WI38 (cell line): ENCODE measurements around the gene ARHGAP24.

ENCODE experiments used
- H3K4me3 ChIP-seq: 2 replicates; pipeline ENCODE4 v1.5.1; 2011; ENCODE audit warnings: low read depth, mild to moderate bottlenecking, control low read depth, low read length
- CTCF ChIP-seq: IDR thresholded peaks from 2 replicates; pipeline ENCODE4 v1.5.1; 2012; ENCODE audit warnings: low read depth, mild to moderate bottlenecking, control low read depth, low read length

The ARHGAP24 gene

GRCh38 chr4:85603437-85604336, 128.7 kb downstream of the ARHGAP24 start:
- H3K4me3 ChIP-seq: no peak overlapping the region
- TF ChIP-seq CTCF: no peak

- TF ChIP-seq CTCF: no peak
- H3K4me3 ChIP-seq: no peak overlapping the region
Observed at GRCh38 chr4:85606505-85606904, 131.6 kb downstream of the ARHGAP24 start.

- no peak overlapping the region for H3K4me3 ChIP-seq
- TF ChIP-seq CTCF: no peak
Observed at GRCh38 chr4:85607624-85608023, 132.7 kb downstream of the ARHGAP24 start.

- no peak for TF ChIP-seq CTCF
- H3K4me3 ChIP-seq: no peak overlapping the region
Observed at GRCh38 chr4:85610450-85610849, 135.5 kb downstream of the ARHGAP24 start.

GRCh38 chr4:85611661-85612060, 136.7 kb downstream of the ARHGAP24 start:
- TF ChIP-seq CTCF: no peak

GRCh38 chr4:85613901-85614300, 139.0 kb downstream of the ARHGAP24 start:
- TF ChIP-seq CTCF: no peak
- H3K4me3 ChIP-seq: no peak overlapping the region

More at GRCh38 chr4:85611661-85612060, 136.7 kb downstream of the ARHGAP24 start:
- H3K4me3 ChIP-seq: no peak overlapping the region

GRCh38 chr4:85615952-85616351, 141.0 kb downstream of the ARHGAP24 start:
- TF ChIP-seq CTCF: no peak
- no peak overlapping the region for H3K4me3 ChIP-seq
